HG02938 (cell line): Measurements from ENCODE around the gene CEP78.
"Not testable (repeated sequence)": the region's sequence is repeated elsewhere in the genome, so short reads cannot be mapped to it uniquely, and the experiment has no call there.

ENCODE experiments used
- ATAC-seq: cut with Tn5 transposase; IDR thresholded peaks from one replicate; pipeline ENCODE4 v1.9.1; 2021; ENCODE audit warnings: mild to moderate bottlenecking, moderate library complexity; ENCODE audit not compliant: unreplicated experiment

CEP78 gene

DNA sequence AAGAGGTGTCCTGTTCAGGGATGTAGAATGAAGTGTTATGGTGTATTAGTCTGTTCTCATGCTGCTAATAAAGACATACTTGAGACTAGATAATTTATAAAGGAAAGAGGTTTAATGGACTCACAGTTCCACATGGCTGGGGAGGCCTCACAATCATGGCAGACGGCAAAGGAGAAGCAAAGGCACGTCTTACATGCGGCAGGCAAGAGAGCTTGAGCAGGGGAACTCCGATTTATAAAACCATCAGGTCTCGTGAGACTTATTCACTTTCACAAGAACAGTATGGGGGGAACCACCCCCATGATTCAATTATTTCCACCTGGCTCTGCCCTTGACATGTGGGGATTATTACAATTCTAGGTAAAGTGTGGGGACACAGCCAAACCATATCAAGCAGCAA is 3.4 kb upstream of the CEP78 start:
- not testable (repeated sequence) for ATAC-seq

DNA sequence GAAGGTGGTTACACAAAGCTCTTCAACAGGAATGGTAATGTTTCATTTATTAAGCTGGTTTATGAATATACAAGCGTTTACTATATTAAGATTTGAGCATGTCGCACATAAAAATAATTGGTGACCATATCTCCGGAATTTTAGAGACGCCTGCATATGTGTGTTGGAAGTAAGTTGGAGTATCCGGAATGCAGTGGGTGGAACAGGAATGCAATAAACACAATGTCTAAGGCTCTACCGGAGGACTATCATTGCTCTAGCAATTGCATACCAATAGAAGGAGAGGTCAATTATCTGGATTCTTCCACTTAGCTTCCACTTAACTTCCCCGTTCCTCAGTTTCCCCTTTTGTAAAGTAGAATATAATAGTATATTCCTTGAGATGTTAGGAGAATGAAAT is 1.1 kb upstream of the CEP78 start:
- no peak for ATAC-seq

DNA sequence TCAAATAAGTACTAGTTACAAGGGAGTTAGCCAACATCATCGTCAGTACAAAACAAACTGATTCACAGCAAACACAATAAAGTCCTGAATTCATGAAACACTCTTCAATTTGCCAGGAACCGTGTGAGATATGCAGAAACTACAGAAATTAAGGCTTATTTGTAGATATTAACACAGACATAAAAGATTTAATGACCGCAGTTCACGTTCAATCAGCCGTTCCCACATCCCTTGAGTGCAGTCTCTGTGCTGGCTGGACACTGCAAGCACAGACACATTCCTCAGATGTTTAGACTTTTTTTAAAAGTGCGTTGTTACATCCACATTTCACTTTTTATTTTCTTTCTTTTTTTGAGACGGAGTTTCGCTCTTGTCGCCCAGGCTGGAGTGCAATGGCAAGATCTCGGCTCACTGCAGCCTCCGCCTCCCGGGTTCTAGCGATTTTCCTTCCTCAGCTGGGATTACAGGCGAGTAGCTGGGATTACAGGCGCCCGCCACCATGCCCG is 566 bp upstream of the CEP78 start:
- no peak for ATAC-seq

DNA sequence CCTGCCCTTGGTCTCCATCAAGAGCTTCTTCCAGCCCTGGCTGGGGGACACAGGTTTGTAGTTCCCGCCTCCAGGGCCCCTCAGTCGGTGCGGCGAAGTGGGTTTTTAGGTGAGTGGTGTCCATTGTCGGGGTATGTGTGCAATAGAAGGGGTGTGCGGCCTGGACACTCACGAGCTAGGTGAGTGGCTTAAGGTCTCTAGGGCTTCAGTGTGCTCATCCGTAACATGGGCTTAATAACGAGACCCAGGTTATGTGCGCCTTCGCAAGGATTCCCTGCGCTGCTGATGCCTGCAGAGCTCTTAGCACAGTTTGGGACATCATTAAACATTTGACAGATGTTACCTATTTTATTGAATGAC is 656 bp downstream of the CEP78 start:
- no peak for ATAC-seq

DNA sequence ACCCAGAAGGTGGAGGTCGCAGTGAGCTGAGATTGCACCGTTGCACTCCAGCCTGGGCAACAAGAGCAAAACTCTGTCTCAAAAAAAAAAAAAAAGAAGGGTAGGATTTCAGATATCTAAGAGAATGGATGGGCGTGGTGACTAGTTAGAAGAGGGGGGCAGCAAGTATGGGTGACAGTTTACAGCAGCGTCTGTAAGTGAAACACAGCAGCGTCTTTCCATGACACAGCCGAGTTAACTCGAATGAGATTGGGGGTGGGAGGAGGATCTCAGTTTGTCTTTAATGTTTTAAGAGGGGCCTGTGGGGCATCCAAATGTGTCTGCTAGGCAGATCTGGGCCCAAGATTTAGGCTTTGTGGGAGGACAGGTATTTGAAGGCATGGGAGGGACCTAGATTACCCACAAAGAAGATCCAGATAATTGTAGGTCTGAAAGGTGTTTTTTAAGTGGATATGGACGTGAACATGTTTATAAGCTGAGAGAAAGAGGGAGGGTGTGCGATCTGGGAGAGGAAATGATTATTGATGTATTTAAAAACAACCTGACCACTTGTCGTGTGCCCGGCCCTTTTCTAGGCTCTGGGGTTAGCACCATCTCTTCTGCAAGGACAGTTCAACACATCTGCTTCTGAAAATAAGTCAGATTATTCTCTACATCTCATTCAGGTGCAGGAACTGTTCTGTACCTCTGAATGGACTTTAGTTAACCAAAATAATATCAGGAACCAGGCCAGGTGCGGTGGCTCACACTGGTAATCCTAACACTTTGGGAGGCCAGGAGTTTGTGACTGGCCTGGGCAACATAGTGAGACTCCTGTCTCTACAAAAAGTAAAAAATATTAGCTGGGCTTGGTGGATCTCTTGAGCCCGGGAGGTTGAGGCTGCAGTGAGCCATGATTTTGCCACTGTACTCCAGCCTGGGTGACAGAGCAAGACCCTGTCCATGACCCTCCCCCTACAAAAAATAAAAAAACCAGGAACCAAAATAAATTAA is 2.5 kb downstream of the CEP78 start:
- ATAC-seq: no peak

DNA sequence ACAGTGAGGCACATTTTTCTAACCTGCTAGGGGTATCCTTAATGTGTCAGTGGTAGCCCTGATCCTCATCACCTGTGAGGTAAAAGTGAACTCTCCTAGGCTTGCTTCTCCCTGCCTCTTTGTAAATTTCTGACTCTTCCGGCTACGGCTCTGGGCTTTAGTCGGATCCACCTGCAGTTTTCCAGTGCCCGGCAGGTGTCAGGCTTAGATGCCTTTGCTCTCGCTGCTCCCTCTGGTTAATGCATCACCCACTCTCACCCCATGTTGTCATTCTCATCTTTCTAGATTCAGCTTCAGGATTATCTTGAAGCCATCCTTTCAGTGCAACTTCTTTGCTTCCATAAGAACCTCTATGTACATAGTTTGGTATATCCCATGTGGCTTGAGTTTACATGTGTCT is 3.6 kb downstream of the CEP78 start:
- no peak for ATAC-seq

DNA sequence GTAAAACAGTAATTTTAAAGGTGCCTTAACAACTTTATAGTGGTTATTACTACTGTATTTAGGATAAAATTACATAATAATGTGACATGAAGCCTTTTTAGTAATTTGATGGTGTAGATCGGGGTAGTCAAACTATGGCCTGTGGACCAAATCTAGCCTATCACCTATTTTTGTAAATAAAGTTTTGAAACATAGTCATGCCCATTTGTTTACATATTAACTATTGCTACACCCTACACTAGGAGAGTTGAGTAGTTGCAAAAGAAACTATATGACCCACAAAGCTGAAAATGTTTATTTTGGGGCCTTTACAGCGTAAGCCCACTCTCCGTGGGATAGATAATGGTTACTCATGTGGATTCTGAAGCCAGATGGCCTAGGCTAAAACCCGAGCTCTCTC is 6.2 kb downstream of the CEP78 start:
- ATAC-seq: no peak

DNA sequence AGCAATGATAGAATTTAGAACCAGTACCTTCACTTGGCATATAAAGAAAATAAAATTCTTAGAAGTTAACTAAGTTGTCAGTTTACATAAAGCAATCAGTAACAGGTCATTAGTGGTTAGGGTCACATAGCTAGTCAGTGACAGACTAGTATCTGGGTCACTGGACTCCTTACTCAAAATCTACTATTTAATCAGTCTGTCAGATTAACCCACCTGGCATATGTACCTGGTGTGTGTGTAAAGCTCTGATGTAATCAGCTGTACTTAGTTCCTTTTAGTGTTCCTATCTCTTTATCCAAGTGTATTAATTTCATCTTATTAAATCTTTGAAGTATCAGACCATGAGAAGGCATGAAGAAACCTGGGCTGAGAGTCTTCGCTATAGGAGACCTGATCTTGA is 7.3 kb downstream of the CEP78 start:
- no peak for ATAC-seq

DNA sequence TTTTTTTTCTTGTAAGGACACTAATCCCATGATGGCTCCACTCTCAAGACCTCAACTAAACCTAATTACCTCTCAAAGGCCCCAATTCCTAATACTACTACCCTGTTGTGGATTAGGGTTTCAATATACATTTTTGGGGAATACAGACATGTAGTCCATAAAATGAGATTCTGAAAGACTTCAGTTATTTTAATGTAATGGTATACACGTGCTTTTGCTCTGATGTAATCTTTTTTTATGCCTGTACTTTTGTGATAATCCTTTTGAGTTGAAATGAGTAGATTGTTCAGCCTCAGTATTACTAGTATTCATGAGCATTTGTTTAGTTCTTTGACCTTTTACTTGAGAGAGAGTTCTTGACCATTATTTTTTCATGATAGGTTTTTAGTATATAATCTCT is 9.5 kb downstream of the CEP78 start:
- no peak for ATAC-seq

DNA sequence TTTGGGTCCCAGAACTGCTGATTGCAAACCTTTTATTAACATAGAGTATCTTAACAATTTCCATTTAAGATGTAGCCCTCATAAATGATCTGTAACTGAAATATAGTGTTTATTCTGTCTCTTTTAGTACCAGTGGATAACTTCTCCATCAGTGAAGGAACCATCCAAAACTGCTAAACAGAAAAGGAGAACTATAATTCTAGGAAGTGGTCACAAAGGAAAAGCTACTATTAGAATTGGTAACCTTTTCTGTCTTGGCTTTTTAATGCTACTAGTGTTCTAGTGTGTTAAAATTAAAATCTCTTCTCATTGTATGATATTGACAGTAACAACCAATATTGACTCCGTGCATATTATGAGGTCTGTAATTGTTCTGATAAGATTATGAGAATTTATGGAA is 12.8 kb downstream of the CEP78 start:
- ATAC-seq: no peak

DNA sequence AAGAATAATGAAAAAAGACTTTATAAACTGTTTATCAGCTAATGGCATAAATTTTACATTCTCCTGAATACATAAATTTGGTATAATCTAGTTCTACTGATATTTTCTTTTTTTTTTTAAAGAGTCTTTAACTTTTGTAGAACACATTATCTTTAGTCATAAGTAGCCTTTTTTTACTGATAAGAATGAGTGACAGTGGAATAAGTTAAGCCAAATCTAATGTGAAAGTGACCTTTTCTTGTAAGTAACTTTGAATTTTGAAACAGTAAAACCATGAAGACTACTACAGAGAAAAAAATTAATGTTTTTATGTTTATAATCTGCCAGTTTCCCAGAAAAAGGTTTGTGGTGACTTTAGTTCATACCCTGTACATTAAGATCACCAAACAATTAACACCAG is 13.7 kb downstream of the CEP78 start:
- ATAC-seq: no peak

DNA sequence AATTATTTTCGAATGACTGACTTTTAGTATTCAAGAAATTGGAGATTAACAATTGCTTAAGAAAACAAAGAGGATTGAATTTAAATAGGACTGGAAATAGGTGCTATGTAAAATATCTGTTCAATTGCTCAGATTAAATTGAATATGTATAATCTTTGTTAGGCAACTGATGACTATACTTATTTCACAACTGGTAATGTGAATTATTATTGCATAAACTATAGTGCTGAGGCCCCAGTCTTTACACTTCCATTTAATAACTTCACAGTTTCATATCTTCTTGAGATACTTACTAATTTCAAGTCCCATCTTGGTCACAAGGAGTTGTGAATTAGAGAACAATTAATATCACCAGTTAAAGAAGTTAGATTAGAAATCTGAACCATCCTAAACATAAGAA is 16.7 kb downstream of the CEP78 start:
- ATAC-seq: no peak

DNA sequence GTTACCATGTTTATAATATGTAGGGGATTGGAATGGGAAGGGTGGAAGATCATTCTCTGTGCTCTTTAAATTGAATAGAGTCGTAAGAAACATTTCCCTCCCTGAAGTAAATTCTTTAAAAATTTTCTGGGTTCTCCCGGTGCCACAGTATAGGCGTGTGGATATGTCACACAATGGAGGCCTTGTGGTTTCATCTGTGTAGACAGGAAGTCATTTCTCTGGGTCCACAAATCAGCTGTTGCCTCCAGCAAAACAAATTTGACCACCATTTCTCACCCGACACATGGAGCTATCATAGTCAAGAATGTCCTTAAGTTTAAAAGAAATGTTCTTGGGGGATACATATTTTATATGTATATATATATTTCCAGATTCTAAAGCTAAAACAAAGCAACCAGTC is 17.4 kb downstream of the CEP78 start:
- no peak for ATAC-seq

DNA sequence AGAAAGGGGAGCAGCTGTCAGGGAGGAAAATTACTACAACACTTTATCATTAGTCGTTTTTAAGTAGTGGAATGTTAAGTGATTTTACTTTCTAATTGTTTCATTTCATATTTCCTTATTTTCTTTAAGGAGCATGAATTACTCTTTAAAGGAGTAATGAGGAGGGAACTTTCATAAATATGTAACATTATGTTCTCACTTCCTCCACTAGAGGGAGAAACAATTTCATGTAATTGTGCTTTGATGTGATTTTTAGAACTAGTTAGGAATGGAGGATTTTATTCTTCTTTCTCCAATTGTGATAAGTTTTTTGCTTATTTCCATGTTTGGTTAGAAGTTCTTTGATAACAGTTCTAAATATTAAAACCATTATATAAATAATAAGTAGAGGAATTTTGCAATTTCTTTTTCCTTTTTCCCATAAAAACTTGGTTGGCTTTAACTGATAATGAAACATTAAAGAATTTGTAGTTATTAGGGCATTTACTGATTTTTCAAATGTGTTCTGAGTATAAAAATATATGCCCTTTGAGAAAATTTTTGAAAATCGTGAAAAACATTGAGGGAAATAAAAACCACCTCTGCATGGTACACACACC is 25.6 kb downstream of the CEP78 start:
- ATAC-seq: peak; percentile 54

DNA sequence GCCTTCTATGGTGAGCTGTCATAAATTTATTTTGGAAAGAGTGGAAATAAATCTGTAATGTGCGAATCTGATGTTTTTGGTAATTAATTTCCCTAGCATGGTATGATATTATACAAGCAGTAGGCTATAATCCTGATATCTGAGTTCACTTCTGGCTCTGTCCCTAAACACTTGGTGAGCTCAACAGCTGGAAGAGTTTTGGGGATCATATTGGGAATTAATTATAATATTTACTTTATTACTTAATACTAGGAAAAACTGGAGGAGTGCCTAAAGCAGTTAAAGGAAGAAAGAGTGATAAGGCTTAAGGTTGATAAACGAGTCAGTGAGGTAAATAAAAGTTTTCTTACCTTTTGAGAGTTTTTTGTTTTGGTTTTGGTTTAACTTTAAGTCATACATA is 26.8 kb downstream of the CEP78 start:
- no peak for ATAC-seq

DNA sequence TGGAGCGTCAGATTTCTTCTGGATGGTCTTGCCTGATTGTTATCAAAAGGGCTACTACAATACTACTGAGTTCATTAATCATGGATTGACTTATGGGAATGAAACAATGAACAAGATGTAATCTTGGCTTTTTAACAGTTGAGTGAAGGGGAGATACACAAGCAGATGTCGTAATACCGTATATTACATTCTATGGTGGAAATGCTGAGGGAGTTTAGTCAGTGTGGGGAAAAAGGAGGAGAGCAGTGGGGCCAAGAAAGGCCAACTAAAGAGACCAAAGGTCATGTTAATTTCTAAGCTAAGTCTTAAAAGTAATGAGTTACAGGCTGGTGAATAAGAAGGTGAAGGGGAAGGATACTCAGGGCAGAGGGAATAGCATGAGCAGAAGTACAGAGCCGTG is 32.0 kb downstream of the CEP78 start:
- no peak for ATAC-seq

DNA sequence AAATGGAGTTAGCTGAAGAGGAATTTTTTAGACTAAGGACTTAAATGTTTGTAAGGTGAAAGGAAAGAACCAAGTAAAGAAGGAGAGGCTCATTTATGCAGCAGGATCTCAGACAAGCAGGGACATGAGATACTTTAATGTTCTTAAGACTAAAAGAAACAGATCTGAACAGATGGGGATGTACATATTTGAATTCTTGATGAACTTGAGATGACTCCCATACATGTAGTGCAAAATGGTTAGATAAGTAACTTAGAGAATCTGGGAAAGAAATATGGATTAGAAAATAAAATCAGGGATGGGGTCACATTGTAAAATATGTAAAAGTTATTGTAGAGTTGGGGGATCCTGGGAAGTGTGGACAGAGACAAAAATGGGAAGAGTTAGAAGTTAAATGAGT is 33.9 kb downstream of the CEP78 start:
- no peak for ATAC-seq

DNA sequence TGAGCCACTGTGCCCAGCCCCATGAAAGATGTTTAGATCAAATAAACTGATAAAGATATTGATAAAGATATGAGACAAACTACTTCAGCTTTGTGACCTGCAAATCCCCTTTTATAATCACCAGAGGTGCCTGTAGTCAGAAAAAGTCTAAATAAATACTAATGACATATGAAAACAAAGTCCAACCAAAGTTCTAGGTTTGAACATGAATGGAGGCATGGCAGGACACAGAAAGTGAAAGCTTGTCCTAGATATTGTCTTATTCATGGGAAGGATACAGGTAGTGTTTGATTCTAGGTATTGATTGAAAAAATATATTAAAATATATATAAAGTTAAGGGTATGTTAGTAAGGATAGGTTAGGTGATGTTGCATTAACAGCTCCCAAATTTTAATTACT is 36.4 kb downstream of the CEP78 start:
- ATAC-seq: no peak

DNA sequence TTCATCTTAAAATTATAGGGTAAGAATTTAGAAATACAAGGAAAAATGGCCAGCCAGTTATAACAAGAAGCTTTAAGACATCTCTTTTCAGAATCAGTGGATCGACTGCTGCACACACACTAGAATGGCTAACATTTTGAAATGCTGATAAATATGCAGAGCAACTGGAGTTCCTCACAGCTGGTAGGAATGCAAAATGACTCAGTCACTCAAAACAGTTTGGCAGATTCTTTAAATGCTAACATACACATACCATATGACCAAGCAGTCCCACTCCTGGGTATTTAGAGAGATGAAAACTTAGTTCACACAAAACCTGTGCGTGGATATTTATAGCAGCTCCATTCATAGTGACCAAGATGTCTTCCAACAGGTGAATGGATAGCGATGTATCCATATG is 37.9 kb downstream of the CEP78 start:
- ATAC-seq: no peak

DNA sequence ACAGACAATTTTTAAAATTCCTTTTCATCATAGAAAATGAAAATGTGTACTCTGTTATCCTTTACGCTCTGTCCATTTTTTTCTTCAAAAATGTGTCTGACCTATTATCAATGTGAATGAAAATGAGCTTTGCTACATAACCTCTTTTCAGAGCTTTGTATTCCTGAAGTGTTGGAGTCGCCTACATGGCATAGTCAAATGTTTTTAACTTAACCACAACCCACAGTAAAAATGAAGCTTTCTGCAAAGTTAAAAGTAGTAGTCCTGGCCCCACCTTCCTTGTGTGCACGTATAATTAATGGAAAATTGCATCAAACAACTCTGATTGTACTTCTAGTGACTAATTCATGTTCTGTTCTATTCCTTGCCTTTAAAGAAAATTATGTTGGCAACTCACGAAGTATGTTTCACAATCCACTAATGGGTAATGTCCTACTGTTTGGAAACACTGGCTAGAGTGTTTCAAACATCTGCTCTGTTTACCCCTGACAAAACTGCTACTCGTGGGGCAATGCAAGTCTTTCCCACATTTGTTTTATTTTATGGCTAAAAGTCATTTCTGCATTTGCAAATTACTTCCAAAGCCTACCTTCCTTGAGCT is 42.4 kb downstream of the CEP78 start:
- ATAC-seq: no peak

DNA sequence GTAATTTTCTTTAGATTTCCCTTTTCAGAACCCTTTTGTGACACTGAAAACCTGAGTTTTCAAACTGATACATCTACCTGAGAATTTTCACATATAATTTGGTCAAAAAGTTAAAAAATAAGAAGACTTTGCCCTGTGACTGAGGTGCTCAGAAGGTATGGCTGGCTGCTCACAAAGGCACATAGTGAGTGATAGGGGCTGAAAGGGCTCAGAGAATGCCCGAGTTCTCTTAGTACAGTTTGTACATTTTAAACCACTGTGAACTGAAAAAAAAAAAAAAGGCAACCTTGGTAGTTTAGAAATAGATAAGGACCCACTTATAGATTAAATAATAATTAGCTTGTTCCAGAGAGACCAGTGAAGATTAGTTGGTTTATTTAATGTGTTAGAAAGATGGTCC is 42.9 kb downstream of the CEP78 start:
- no peak for ATAC-seq
